HG02840 (cell line): ENCODE results near the gene N4BP3.
A peak's percentile ranks its signal among the peaks of the same experiment; 100 is the strongest.

Experiments used
- ATAC-seq: cut with Tn5 transposase; IDR thresholded peaks from one replicate; pipeline ENCODE4 v1.9.1; 2021; ENCODE audit warnings: mild to moderate bottlenecking, moderate library complexity, moderate number of reproducible peaks; ENCODE audit not compliant: unreplicated experiment, low FRiP score

Gene N4BP3

DNA sequence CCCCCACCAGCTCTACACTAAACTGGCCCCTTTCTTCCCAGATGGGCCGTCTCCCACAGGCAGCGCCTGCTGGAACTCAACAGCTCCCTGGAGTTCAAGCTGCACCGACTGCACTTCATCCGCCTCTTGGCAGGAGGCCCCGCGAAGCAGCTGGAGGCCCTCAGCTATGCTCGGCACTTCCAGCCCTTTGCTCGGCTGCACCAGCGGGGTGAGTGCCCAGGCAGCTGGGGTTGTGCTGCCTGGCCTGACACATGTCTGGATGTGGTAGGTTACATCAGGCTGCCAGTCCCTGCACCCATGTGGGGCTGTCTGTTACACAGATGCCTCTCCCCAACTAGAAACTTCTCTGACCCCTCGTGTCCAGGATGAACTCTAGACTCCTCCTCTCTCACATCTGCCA is 30.6 kb downstream of the N4BP3 start:
- no peak for ATAC-seq

GRCh38 chr5:178145965-178146820 is 32.9 kb downstream of the N4BP3 start:
- no peak for ATAC-seq

DNA sequence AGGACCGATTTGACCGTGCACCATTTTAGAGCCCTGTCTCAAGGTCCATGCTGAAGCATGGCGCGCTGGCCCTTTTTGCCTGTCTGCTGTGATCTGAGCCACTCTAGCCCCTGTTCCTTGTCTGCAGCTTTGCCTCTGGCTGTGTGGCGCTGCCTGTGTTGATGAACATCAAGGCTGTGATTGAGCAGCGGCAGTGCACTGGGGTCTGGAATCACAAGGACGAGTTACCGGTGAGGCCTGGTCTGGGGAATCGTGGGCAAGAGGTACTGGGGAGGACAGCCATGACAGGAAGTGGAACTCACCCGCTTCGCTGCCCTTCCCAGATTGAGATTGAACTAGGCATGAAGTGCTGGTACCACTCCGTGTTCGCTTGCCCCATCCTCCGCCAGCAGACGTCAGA is 34.1 kb downstream of the N4BP3 start:
- ATAC-seq: no peak

GRCh38 chr5:178149199-178149932 is 36.0 kb downstream of the N4BP3 start:
- ATAC-seq: no peak

DNA sequence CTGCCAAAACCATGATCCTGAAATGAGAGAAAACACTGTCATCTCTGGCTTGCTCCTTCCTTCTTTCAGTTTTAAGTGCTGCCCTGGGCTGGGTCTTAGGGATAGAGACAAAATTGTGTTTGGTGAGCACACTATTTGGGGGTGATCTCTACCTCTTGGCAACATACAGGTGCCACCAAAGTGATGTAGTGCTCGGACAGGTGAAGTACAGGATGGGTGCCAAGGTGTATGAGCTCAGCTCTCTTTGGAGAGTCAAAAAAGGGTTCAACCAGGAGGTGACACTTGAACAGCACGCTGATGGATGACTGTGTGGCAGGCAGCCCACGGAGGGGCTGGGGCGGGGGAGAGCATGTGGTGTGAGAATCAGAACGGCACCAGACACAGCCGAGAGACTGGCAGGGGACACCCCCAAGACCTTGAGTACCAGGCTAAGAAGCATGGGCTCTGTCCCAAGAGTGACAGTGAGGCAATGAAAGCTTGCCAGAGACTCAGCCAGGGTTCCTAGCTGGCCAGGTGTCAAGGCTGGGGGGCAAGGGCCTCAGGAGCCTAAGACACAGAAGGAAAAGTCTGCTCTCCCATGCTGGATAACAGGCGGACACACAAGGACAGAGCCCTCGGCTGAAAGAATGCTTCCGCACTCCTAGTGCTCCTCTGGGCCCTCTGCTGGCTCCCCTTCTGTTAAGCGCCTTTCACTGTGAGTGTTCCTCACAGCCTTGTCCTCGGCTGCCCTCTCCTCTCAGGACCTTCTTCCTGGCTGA is 37.8 kb downstream of the N4BP3 start:
- ATAC-seq: no peak

DNA sequence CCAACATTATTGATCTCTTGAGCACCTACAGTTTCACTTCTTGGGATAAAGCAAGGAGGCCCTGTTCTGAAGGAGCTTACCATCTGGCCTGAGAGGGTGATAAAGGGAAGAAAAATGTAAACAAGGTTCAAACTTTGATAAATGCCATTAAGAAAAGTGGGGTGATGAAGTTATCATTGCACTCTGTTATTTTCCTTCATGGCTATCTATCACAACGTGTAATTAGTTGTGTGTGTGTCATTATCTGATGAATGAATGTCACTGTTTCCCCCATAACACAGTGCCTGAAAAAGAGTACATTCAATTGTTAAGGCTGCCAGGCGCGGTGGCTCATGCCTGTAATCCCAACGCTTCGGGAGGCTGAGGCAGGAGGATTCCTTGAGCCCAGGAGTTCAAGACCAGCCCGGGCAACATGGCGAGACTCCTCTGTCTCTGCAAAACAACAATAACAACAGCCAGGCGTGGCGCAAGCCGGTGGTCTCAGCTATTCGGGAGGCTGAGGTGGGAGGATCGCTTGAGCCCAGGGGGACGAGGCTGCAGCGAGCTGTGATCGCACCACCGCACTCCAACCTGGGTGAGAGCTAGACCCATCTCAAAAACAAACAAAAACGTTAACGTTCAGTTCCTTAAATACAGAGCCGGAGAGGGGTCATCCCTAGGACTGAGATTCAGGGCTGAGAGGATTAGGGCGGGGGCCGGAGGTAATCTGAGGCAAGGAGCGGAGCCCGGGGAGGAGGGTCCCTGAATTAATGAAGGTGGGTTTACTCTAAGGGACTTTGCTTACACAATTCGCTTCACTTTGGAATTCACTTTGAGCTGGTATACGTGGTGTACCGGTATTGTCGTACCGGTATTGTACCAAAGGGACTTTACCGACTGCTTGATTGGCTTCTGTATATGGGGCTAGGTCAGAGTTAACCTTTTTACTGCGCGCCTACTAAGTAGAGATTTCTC is 39.4 kb downstream of the N4BP3 start:
- no peak for ATAC-seq

GRCh38 chr5:178153530-178154340 is 40.4 kb downstream of the N4BP3 start, which contains the start of gene NHP2:
NHP2 (minus strand) TSS chr5:178153885; CDS start chr5:178153817, 68 bp downstream.
- ATAC-seq: peak; percentile 98

DNA sequence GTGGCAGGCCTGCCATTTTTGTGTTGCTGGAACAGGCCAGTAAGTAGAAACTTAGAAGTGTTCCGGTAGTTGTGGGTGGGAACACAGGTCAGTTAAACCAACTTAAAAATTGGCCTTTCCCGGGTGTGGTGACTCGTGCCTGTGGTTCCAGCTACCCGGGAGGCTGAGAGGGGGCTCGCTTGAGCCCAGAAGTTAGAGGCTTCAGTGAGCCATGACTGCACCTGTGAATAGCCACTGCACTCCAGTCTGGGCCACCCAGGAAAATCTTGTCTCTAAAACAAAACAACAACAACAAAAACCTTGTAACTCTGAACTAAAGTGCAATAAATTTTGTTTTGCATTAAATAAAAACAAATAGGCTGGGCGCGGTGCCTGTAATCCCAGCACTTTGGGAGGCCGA is 41.7 kb downstream of the N4BP3 start:
- no peak for ATAC-seq

- ATAC-seq: no peak
Observed at GRCh38 chr5:178160176-178160575, 46.8 kb downstream of the N4BP3 start.

DNA sequence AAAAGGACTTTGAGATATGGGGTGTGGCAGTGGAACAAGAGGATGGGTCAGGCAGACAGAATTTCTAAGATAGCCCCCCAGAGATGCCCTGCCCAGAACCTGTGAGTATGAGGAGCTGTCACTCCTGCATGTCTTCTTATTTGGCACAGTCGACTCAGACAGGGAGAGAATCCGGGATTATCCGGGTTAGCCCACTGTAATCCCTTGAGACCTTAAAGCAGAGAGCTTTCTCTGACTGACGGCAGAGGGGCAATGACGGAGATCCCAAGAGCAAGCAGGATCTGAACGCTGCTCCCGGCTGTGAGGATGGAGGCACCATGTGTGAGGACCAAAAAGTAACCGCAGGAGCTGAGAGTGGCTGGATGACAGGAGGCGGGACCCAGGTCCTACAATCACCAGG is 49.1 kb downstream of the N4BP3 start:
- no peak for ATAC-seq

GRCh38 chr5:178163772-178164735 is 50.7 kb downstream of the N4BP3 start:
- peak; percentile 80 for ATAC-seq

DNA sequence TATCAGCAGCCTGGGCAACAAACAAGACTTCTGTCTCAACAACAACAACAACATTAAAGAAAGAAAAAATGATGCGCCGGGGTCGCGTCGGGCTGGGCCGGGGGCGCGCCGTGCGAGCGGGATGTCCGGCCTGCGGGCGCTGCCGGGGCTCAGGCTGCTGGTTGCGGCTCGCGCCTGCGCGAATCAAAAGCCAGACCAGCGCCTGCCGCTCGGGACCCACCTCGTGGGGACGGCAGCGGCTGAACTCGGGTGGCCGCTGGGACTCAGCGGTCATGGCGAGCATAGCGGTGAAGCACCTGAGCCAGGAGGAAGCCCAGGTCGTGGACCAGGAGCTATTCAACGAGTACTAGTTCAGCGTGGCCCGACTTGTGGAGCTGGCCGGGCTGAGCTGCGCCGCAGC is 52.2 kb downstream of the N4BP3 start:
- ATAC-seq: no peak

DNA sequence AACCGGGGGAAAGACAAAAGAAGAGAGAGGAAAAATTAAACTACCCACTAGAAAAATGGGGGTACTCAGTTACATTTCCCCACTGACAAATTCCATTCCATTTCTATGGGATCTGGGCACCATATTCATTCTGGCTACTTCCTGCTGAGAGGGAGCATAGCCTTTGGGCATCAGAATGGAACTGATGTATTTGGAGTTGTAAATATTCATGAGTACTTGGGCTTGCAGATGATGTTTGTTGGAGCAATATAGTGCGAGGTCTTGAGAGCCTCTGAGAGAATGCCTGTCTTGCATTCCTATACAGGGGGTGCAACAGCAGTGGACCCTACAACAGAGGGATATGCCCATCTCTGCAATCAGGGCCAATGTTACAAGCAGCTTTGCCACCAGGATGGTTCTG is 57.1 kb downstream of the N4BP3 start:
- ATAC-seq: no peak

DNA sequence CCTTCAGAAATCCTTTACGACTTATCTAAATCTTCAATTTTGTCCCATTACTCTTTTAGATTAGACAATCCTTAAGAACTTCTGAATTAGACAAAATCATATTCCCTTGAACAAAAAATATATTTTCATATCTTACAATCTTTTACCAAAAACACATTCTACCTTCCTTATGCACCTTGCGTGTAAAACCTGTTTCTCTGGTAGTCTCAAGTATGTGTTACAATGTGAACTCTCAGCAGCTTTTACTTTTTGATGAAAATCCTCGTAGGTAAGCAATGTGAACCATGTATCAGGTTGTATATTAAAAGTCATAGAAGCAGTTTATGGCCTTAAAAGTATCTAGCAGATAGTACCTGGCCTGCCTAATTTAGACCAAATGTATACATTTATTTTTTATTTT is 61.1 kb downstream of the N4BP3 start:
- ATAC-seq: no peak
